NCI-H460 (cell line): ENCODE measurements around the gene CLEC7A. TPM values are rescaled to one million over a fixed set of nuclear protein-coding genes. Genes with fewer than 3 reads are reported as not detected.
A peak's percentile ranks its signal among the peaks of the same experiment; 100 is the strongest.

Experiments
- DNase-seq: peaks from one replicate; pipeline ENCODE4 v3.0.0-alpha.2; 2016; ENCODE audit warnings: low read depth; ENCODE audit errors: extremely low read depth
- polyA plus RNA-seq: library from polyadenylated mRNA; depleted of rRNA; stranded (reverse); fragments of >200 nt; gene quantifications from 2 replicates; pipeline ENCODE4 v1.2.3, GENCODE V29; 2014; cell fraction: nucleus; rRNA removed
- total RNA-seq: library from RNA; depleted of rRNA; stranded (reverse); fragments of >200 nt; shearing (Covaris generic); gene quantifications from 2 replicates; pipeline ENCODE4 v1.2.3, GENCODE V29; 2014; rRNA removed

CLEC7A gene
- total RNA-seq = not detected in 2 replicates
- not detected in 2 replicates for polyA plus RNA-seq

GRCh38 chr12:10130042-10130441 is at the start of gene CLEC7A:
CLEC7A (minus strand) TSS chr12:10130199; CDS start chr12:10130082, 117 bp downstream.
- DNase-seq = no peak

GRCh38 chr12:10179776-10180181 is 49.8 kb upstream of the CLEC7A start:
- no peak for DNase-seq

- DNase-seq = no peak
Measured at GRCh38 chr12:10178821-10179220, 48.8 kb upstream of the CLEC7A start, which contains the start of gene TMEM52B. TMEM52B (plus strand) TSS chr12:10179032; CDS start chr12:10179575, 543 bp downstream.

- no peak for DNase-seq
Measured at GRCh38 chr12:10175846-10176636, 46.0 kb upstream of the CLEC7A start.

- no peak for DNase-seq
Measured at GRCh38 chr12:10174986-10175614, 45.1 kb upstream of the CLEC7A start.

GRCh38 chr12:10171973-10172728 is 42.2 kb upstream of the CLEC7A start, which contains the start of gene OLR1:
OLR1 (minus strand) TSS chr12:10172132; CDS start chr12:10172077, 55 bp downstream.
- no peak for DNase-seq

GRCh38 chr12:10170216-10170615 is 40.2 kb upstream of the CLEC7A start:
- no peak for DNase-seq

- DNase-seq = no peak
Measured at GRCh38 chr12:10169104-10169503, 39.1 kb upstream of the CLEC7A start.

GRCh38 chr12:10167599-10167998 is 37.6 kb upstream of the CLEC7A start:
- DNase-seq = no peak

GRCh38 chr12:10165421-10165820 is 35.4 kb upstream of the CLEC7A start:
- no peak for DNase-seq

- DNase-seq = no peak
Measured at GRCh38 chr12:10163084-10163483, 33.1 kb upstream of the CLEC7A start.

GRCh38 chr12:10160617-10161385 is 30.8 kb upstream of the CLEC7A start:
- DNase-seq = no peak

- no peak for DNase-seq
Measured at GRCh38 chr12:10159280-10159679, 29.3 kb upstream of the CLEC7A start.

GRCh38 chr12:10158406-10158805 is 28.4 kb upstream of the CLEC7A start:
- DNase-seq = no peak

- DNase-seq = no peak
Measured at GRCh38 chr12:10155966-10156365, 26.0 kb upstream of the CLEC7A start.

- DNase-seq = no peak
Measured at GRCh38 chr12:10154145-10154496, 24.1 kb upstream of the CLEC7A start.

GRCh38 chr12:10153271-10154144 is 23.5 kb upstream of the CLEC7A start:
- DNase-seq = peak; percentile 53

GRCh38 chr12:10151621-10152020 is 21.6 kb upstream of the CLEC7A start:
- no peak for DNase-seq

- DNase-seq = no peak
Measured at GRCh38 chr12:10147714-10148403, 17.9 kb upstream of the CLEC7A start.
